ENCODE measurements around the gene SAMSN1.

- no peak for TF ChIP-seq CTCF (IDR thresholded peaks at IDR 0.05)
- TF ChIP-seq POLR2A (IDR thresholded peaks at IDR 0.05) = no peak
Observed at GRCh38 chr21:14452727-14453241, 93.3 kb downstream of the SAMSN1 start.

All from uterus (tissue), 2 donors.